OCI-LY3 (cell line): Measurements from ENCODE around the gene VPS13D.

Source experiments
- H2AFZ ChIP-seq: fragments of 200-600, 300-600 bp; shearing (Covaris generic); 2 replicates; pipeline ENCODE4 v1.6.0; 2014; ENCODE audit warnings: antibody characterized with exemption, low read depth, low read length
- H3K27ac ChIP-seq: fragments of 200-600, 300-600 bp; sonication (generic); 2 replicates; pipeline ENCODE4 v1.5.1; 2014; ENCODE audit warnings: mild to moderate bottlenecking, low read length, moderate library complexity, mixed read lengths
- H3K27me3 ChIP-seq: fragments of 200-600, 300-600 bp; sonication (generic); 2 replicates; pipeline ENCODE4 v1.6.1; 2014; ENCODE audit warnings: low read depth, low read length, mixed read lengths
- H3K36me3 ChIP-seq: fragments of 200-600, 300-600 bp; sonication (generic); replicated peaks from 2 replicates; pipeline ENCODE3; 2014; ENCODE audit warnings: low read depth, low read length, mixed read lengths
- H3K4me1 ChIP-seq: fragments of 300-600, 200-600 bp; sonication (generic); 2 replicates; pipeline ENCODE4 v1.6.1; 2014; ENCODE audit warnings: low read length, mixed read lengths
- H3K4me2 ChIP-seq: fragments of 200-600, 300-600 bp; sonication (generic); 2 replicates; pipeline ENCODE4 v1.6.1; 2014; ENCODE audit warnings: low read length, mixed read lengths
- H3K4me3 ChIP-seq: fragments of 300-600, 200-600 bp; sonication (generic); 2 replicates; pipeline ENCODE4 v1.5.1; 2014; ENCODE audit warnings: antibody characterized with exemption, mild to moderate bottlenecking, low read length, moderate library complexity
- H3K79me2 ChIP-seq: fragments of 300-600, 200-600 bp; shearing (Covaris generic); 2 replicates; pipeline ENCODE4 v1.6.1; 2014; ENCODE audit warnings: mild to moderate bottlenecking, low read length, mixed read lengths
- H3K9ac ChIP-seq: fragments of 300-600, 200-600 bp; shearing (Covaris generic); 2 replicates; pipeline ENCODE4 v1.6.0; 2014; ENCODE audit warnings: mild to moderate bottlenecking, low read length, moderate library complexity
- H3K9me3 ChIP-seq: fragments of 200-600, 300-600 bp; shearing (Covaris generic); 2 replicates; pipeline ENCODE4 v1.6.1; 2014; ENCODE audit warnings: low read length, mixed read lengths; ENCODE audit not compliant: insufficient read depth
- H4K20me1 ChIP-seq: fragments of 200-600, 300-600 bp; sonication (generic); 2 replicates; pipeline ENCODE4 v1.6.1; 2016; ENCODE audit warnings: low read length, mixed read lengths; ENCODE audit not compliant: insufficient read depth
- EZH2phosphoT487 ChIP-seq: fragments of 200-600 bp; shearing (Covaris generic); IDR thresholded peaks from 2 replicates; pipeline ENCODE4 v1.6.1; 2018; ENCODE audit warnings: antibody characterized with exemption, mixed run types, low read depth
- TF ChIP-seq, protein P1 (sequence below): fragments of 200-600, 300-600 bp; sonication (generic); IDR thresholded peaks from 2 replicates; pipeline ENCODE4 v1.5.1; 2014; ENCODE audit warnings: antibody characterized with exemption, low read length, low read depth

VPS13D gene

DNA sequence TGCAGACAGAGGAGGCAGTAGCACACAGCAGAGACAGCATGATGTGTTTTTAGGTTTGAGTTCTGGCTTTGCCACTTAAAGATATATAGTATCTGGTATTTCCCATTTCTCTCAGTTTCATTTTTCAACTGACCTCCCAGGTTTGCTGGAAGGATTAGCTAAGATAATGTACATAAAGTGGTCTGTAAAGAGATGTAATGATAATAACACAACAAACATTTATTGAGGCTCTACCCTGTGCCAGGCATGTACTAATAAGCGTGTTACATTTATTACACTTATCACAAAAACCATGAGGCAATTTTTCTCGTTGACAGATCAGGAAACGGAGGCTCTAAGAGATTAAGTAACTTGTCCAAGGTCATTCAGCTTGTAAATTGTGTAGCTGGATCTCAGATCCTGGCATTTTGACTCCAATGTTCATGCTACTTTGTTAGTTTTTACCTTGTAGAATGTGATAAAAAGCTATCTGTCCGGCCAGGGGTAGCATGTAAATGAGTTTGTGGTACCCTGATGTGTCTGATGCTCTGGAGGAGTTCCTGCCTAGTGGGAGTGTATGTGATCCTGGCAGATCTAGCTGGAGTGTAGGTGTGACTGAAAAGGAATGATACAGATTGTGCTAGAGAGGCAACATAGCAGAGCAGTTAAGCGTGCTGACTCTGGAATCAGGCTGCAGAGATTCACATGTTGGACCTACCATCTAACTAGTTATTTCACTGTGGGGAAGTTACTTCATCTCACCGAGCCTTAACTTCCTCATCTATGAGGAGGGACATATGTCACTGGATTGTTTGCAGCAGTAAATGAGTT lies 146.6 kb downstream of the VPS13D start:
- TF ChIP-seq EZH2phosphoT487: no peak
- TF ChIP-seq, protein P1, sequence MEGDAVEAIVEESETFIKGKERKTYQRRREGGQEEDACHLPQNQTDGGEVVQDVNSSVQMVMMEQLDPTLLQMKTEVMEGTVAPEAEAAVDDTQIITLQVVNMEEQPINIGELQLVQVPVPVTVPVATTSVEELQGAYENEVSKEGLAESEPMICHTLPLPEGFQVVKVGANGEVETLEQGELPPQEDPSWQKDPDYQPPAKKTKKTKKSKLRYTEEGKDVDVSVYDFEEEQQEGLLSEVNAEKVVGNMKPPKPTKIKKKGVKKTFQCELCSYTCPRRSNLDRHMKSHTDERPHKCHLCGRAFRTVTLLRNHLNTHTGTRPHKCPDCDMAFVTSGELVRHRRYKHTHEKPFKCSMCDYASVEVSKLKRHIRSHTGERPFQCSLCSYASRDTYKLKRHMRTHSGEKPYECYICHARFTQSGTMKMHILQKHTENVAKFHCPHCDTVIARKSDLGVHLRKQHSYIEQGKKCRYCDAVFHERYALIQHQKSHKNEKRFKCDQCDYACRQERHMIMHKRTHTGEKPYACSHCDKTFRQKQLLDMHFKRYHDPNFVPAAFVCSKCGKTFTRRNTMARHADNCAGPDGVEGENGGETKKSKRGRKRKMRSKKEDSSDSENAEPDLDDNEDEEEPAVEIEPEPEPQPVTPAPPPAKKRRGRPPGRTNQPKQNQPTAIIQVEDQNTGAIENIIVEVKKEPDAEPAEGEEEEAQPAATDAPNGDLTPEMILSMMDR: no peak
- no peak overlapping the region for H3K4me3 ChIP-seq
- no peaks in the 10 kb centered on the region for H4K20me1 ChIP-seq
- no peaks in the 10 kb centered on the region for H3K79me2 ChIP-seq
- H3K9me3 ChIP-seq: no peaks in the 10 kb centered on the region
- no peak overlapping the region for H3K9ac ChIP-seq
- H3K4me2 ChIP-seq: no peak overlapping the region
- peaks cover 3% of the 10 kb centered on the region for H3K36me3 ChIP-seq
- H3K27ac ChIP-seq: no peak overlapping the region
- H3K27me3 ChIP-seq: no peaks in the 10 kb centered on the region
- H3K4me1 ChIP-seq: no peaks in the 10 kb centered on the region
- no peak overlapping the region for H2AFZ ChIP-seq

DNA sequence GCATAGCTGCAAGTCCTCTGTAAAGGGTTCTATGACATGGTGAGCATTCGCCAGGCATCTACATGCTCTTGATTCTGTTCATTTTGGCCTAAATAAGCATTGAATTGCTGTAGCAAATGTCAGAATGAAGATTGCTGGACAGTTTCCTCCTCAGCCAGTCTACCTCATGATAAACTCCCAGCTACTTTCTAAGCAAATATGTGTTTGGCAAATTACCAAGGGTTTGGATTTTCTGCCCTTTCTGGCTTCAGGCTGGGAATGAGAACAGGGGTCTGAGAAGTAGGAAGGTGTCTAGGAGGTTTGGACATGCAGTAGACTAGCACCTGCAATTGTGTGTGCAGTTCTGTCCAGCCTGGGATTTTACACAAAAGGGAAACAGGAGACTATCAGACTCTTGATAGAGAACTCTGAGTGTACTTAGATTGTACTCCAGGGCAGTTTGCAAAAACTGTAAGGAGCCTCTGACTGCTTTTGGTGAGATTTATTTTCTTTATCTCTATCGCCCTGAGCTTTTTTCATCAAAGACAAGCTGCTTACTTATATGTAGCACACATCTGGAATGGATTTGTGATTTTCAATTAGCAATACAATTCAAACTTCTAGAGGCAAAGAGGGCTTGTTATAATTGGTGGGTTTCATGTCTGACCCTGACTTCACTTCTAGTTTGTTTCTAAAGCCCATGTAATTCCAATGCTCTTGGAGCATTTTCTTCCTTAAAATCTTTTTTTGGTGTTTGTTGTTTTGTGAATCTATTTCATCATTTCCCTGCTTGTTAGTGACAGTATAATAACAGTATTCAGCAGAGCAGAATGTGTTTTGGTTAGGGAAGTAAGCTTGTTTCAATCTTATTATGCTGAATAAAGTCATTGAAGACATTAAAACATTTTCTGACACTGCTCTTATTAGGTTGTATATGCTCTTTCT lies 150.8 kb downstream of the VPS13D start:
- Histone ChIP-seq H3K36me3 (peaks cover 24% of the 10 kb centered on the region), H3K9ac (no peak overlapping the region), H3K4me1 (peaks cover 7% of the 10 kb centered on the region), H4K20me1 (no peaks in the 10 kb centered on the region), H3K27ac (no peak overlapping the region), H3K4me3 (no peak overlapping the region), H2AFZ (no peak overlapping the region), H3K4me2 (no peak overlapping the region), H3K79me2 (no peaks in the 10 kb centered on the region), H3K27me3 (no peaks in the 10 kb centered on the region), H3K9me3 (no peaks in the 10 kb centered on the region)
- no peak for TF ChIP-seq EZH2phosphoT487
- TF ChIP-seq, protein P1: no peak

DNA sequence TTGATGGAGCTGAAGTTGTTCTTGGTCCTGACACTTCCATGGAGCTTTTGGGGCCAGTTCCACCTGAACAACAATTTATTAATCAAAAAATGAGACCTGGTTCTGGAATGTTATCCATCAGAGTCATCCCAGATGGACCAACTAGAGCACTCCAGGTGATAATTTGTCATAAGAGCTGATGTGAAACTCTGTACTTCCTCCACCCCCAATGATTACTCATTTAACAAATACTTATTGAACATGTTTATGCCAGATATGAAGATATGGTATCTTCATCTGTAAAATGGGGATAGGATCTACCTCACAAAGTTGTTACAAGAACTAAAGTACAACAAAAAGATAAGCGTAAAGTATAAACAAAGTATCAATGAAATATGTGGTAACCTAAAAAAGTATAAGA lies 153.2 kb downstream of the VPS13D start:
- H3K4me1 ChIP-seq: peaks cover 7% of the 10 kb centered on the region
- no peak overlapping the region for H3K4me3 ChIP-seq
- TF ChIP-seq EZH2phosphoT487: no peak
- TF ChIP-seq, protein P1: no peak
- H3K4me2 ChIP-seq: no peak overlapping the region
- H3K36me3 ChIP-seq: peaks cover 46% of the 10 kb centered on the region
- no peaks in the 10 kb centered on the region for H4K20me1 ChIP-seq
- H3K9ac ChIP-seq: no peak overlapping the region
- no peak overlapping the region for H2AFZ ChIP-seq
- H3K9me3 ChIP-seq: no peaks in the 10 kb centered on the region
- no peaks in the 10 kb centered on the region for H3K27me3 ChIP-seq
- no peak overlapping the region for H3K27ac ChIP-seq
- no peaks in the 10 kb centered on the region for H3K79me2 ChIP-seq

DNA sequence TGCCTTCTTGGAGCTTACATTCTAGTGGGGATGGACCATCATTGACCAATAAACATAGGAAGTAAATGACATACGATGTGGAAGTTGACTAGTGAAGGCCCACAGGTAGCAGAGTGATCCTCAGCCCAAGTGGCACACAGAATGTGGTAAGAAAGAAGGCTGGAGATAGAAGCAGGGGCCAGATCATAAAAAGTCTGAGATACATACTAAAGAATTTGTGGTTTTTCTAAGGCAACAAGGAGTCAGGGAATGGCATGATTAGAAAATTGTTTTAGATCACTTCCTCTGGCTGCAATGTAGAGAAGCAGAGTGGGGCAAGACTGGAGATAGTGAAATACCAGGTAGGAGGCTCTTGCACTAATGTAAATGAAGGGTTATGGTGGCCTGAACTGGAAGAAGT lies 154.0 kb downstream of the VPS13D start:
- H3K79me2 ChIP-seq: no peaks in the 10 kb centered on the region
- H2AFZ ChIP-seq: no peak overlapping the region
- H3K36me3 ChIP-seq: peaks cover 50% of the 10 kb centered on the region
- H4K20me1 ChIP-seq: no peaks in the 10 kb centered on the region
- no peak overlapping the region for H3K9ac ChIP-seq
- no peak for TF ChIP-seq EZH2phosphoT487
- TF ChIP-seq, protein P1: no peak
- no peak overlapping the region for H3K27ac ChIP-seq
- peaks cover 7% of the 10 kb centered on the region for H3K4me1 ChIP-seq
- H3K4me3 ChIP-seq: no peak overlapping the region
- no peak overlapping the region for H3K4me2 ChIP-seq
- no peaks in the 10 kb centered on the region for H3K27me3 ChIP-seq
- H3K9me3 ChIP-seq: no peaks in the 10 kb centered on the region
